NCI-H2171 (cell line): ENCODE data around the gene SCFD2.
A peak's percentile ranks its signal among the peaks of the same experiment; 100 is the strongest.

Experiments
- DNase-seq: peaks from one replicate; lab custom pipeline; 2025; lab: John Stamatoyannopoulos, UW

The SCFD2 gene

DNA sequence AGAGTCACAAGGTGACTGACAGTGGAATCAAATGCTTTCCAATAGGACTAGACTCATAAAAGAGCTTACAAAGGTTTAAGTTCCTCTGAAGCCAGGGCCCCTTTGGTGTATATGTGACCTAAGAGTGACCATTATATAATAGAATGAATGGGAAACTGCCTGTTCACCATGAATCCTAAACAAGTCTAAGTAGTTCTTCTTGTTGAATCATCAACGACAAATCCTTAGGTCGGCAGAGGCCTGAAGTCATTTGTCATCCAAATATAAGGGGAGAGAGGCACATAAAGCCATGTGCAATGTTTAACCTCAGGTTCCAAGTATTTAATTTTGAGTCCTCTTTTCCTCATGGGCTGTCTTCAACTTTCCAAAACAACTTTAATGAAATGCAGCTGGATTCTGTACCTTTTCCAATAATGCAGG is 381.4 kb downstream of the SCFD2 start:
- DNase-seq, result no peak

DNA sequence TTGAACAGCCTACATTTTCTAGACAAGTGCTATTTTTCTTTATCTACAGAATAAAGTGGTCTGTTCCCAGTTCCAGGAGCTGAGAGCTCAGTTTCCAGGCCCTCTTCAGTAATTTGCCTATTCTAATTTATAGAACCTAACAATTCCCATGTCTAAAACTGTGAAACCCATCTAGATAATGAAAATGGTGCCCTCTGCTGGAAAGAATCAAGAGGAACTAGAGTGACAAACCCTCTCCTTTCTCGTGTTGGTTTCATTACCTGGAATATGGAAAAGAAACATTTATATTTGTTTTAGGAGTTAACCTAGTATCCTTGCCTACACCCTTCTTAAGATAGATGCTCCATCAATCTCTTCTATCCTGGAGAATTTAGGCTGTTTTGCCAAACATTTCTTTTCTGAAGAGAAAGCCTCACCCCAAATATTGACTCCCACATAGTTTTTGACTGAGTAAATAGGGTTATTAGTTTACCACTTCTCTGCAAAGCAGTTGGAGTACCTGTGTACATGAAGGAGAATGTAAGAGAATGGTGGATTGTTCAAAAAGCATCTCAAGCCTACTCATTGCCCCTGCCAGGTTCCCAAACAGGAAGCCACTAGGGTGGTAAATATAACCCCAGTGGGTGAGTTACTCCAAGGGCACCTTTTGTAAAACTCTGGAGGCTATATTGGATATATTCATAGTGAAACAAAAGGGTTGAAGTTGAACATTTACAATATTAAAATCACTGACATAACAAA is 382.1 kb downstream of the SCFD2 start:
- DNase-seq, result peak; percentile 50

DNA sequence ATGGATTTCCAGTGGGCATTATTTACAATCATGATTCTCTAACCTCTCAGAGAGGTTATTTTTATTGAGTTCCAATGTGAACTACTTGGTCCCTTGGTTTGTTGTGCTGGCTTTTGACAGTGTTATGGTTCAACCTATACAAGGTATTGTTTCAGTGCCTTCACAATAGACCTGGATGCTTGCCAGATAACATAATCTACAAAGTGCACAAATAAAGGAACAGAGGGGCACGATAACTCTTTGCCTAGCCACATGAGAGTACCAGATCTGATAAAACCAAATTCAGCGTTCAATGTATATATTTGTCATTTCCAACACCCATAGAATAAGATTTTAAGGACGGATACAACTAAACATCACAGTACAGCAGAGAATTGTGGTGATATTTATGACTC is 382.9 kb downstream of the SCFD2 start:
- DNase-seq, result no peak

DNA sequence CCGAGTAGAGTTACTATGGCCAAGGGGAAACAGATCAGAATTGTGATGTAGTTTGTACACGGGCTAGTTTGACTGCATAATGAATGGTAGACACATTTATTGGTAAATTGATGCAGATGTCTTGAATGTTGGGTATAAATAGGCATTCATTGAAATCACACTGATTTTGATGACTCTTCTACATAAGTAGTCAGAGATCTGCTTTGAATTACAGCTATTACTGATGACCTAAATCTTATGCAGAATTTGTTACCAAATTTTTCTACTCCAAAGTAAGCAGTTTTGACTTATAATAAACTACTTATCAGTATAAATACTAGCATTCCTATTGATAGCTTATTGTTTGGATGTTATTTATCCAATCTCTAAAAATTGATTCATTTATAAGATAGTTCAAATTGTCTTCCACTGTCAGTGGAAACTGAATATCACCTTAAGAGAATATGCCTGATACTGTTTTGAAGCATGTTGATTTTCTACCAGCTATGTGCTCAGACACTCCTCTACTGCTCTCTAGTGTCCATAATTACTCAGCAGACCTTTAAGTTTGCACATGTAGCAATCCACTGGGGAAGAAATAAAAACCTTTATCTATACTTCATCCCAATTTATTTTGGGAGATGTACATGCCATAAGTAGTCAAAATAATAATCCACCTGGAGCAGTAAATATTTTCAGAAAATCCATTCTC is 383.5 kb downstream of the SCFD2 start:
- DNase-seq, result no peak

DNA sequence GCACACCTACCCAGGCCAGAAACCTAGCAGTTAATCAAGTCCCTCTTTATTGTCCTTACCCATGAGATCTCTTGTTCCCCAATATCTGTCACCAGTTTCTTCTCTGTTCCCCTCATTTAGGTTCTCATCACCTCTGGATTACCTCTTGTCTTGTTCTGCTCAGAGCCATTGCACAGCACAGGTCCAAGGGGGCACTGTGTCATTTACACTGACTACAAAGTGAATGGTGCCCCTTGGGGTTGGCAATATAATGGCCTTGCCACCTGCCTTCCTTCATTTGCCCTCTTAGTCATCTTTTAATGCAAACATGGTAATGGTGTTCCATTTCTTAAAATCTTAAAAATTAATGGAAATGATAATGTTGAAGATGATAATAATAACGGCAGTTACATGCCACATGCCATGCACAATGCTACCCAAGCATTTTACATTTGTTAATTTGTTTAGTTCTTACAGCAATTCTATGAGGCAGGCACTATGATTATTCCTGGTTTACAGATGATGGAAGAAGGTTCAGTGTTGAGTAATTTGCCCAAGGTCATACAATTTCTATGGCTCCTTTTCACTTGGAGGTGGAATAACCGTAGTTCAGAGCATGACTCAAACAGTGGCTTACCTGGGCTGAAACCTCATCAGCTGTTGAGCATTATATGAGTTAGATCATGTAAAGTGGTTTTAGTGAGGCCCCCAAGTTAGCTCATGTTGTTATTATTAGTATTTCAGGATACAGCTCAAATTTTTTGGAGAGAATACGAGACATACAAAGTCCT is 385.9 kb downstream of the SCFD2 start:
- DNase-seq, result no peak

DNA sequence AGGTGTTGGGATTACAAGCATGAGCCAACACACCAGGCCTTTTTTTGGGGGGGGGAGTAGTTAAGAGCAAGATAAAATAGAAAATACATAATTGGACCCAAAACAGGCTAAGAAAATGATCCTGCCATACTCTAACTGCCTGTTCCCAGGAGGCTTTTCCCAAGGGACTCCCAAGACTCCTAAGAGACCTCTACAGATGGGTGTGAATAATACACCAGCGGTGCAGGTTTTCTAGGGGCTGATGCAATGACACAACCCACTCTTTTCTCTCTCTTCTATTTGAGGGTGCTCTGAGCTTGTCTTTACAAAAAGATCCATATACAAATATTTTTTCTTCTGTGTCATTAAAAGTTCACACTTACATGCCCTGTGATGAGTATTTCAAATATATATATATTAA is 386.8 kb downstream of the SCFD2 start:
- peak; percentile 2 for DNase-seq

DNA sequence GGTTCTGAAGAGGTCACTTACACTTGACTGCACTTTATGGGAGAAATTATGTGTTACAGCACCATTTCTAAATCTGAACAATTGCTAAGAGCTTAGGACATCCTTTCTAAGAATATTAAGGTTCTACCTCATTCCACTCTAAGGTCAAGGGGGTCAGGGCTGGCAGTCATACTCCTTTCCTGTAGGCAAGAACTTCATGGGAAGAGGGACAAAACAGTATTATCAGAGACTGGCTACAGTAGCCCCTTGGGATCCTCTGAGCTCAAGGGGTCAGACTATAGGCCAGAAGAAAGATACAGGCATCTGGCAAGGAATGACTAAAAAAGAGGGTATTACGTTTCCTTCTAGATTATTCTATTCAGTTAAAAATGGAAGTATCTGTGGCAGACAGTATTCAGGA is 388.6 kb downstream of the SCFD2 start:
- no peak for DNase-seq

DNA sequence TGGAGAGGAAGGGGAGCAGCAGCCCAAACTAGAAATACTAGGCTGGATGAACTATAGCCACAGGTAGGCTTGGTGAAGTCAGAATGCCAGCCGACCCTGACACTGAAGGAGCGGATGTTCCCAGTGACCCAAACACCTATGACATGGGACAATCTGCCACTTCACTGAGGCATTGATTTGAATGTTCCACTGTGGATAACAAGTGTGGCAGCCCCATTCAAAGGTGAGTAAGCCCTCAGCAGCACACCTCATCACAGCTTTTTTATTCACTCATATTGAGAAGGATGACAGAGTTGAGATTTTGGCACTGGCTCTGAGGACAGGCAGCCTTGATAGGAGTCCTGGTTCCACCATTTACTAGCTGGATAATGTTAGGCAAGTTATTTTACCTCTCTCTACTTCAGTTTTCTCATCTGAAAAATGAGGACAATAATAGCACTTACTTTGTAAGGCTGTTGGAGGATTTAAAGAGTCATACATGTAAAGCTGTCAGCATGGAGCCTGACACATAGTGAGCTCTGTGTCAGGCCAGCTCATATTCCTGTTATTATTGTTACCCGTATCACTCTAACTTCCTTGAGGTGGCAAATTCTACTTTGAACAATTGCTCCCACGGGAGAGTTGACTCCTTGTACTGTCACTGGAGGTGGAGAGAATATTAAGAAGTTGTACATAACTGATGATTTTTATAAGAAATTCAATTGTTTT is 389.2 kb downstream of the SCFD2 start:
- no peak for DNase-seq

DNA sequence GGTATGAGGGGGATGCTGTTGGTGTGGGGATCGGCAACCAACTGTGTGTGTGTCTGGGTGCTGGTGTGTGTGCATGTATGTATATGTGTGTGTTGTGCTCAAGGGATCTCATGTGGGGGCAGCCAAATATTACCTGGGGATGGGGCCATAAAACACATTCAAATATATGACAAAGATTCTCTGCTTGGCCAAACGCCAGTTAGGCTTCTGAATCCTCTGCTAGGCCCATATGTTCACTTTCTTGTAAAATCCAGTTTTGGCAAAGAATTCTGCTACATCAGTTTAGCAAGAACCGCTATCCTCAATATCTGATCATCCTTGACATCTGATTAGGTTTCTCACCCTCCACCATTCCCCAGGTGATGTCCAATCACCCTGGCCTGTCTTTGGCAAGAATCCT is 397.2 kb downstream of the SCFD2 start:
- DNase-seq, result no peak

DNA sequence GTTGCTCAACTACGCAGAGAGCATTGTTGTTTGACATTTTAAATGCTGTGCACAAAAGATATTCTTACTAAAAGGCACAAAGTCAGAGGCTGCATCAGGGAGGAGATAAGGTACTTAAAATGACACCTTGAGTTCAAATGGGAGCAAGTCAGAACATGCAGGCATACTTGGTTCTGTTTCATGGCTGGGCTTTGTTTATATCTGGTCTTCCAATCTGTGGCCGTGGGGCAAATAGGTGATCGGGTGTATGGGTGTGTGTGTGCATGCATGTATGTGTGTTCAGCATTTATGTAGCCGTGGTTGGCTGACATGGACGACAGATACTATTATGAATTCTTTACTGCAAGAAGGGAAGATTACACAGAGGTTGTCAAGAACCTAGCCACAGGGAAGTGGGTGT is 397.6 kb downstream of the SCFD2 start:
- DNase-seq, result no peak

DNA sequence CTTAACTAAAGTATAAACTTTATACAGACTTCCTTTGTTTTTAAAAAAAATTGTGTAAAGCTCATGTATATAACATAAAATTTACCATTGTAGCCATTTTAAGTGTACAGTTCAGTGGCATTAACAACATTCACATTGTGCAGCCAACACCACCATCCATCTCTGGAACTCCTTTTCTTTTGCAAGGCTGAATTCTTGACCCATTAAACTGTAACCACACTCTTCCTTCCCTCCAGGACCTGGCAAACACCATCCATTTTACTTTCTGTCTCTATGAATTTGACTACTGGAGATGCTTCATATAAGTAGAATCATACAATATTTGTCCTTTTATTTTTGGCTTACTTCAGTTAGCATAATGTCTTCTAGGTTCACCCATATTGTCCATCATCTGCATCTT is 399.1 kb downstream of the SCFD2 start:
- DNase-seq, result no peak

DNA sequence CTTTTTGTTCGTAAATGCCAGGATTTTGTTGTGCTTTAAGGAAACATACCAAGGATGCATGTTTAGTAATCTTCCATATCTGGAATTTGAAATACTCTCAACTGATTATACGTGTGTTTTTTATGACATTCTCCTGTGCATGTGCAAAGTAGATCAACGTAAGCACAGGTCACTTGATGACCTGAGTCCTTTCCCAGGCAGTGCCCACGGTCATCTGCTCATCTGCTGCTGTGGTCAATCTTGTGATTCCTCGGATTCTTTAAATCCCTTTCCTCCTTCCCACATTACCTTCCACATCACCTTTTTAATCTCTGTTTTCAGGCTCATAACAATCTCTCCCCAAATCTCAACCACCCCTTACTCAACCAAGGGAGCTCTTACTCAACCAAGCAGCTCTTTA is 399.7 kb downstream of the SCFD2 start:
- no peak for DNase-seq

DNA sequence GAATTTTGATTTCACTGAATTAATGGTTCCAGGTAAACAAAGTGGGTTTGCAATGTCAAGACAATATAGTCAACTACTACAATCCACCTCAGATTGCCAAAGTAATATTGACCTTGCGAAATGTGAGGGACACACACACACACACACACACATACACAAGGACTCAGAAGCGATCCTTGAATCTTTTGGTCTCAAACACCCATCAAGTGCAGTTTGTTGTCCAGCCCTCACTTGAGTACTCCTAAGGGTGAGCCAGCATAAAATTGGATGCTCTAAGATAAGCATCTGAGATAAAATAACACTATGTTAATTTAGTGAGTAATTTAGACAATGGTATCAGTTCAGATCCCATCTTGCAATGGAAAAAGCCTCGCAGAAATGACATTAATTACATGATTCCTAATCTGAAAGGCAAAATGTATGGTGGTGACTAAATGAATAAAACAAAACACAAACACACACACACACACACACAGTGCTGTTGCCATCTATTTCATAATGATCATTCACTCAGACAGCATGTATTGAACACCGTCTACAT is 401.2 kb downstream of the SCFD2 start:
- DNase-seq, result no peak

DNA sequence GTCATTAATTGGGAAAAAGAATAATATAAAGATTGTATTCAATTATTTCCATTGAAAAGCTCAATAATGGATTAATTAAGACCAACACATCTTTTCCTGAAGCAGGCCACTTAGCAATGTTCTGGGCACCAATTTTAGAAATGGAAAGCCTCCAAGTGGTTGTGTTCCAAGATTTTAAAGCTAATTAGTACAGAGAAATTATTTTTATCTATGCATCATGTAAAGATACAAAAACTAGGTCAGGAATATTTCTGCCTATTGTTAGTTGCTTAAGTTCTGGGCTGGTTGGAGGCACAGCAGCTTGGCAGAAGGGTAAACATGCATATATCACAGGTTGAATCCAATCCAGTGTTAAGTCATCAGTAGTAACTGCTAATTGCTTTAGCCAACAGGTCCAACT is 401.9 kb downstream of the SCFD2 start:
- no peak for DNase-seq

DNA sequence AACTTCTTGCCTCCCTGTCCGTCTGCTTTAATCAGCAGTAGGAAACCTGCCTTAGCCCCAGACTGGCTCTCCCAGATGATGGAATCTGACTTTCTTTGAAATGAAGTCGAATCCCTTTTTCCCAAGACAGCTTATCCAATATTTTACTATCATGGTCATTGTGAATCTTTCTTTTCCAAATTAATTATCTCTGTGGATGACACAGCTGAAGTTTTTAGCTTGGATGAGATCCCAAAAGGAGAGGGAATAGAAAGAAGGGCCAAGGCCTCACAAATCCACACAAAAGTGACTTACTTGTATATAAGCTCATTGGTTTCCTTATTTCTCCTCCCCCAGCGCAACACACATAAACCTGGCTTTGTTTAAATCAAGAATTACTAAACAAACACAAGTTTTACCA is 403.1 kb downstream of the SCFD2 start:
- DNase-seq, result no peak

DNA sequence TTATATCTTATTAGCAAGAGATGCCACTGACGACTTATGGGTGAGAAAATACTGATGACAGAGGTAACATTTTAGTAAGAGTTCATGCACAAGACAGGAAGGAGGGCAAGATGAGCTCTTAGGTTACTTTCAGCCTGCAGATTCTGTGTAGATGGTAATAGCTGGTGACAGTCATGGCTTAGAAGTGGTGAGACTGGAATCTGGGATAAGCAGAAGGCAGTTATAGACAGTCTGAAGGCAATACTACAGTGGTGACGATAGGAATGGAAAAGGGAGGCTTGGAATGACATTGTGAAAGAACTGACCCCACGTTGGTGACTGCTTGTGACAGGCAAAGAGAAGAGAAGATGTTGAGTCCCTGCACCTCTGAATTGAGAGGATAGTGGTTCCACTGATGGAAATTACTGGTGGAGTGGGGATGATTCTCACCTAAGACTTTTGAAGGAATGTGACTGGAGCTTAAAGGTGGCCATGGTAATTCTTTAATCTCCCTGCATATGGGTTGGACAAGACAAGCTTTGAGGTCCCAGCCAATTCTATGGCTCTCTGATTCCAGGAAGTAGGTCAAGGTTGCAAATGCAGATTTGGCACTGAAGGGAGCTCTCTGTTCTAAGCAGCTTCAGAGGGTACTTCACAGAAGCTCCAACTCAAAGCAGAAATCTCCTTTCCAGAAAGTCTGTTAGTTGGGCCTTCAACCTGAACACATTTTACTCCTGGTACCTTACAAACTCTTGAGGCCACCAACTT is 404.0 kb downstream of the SCFD2 start:
- DNase-seq, result no peak

DNA sequence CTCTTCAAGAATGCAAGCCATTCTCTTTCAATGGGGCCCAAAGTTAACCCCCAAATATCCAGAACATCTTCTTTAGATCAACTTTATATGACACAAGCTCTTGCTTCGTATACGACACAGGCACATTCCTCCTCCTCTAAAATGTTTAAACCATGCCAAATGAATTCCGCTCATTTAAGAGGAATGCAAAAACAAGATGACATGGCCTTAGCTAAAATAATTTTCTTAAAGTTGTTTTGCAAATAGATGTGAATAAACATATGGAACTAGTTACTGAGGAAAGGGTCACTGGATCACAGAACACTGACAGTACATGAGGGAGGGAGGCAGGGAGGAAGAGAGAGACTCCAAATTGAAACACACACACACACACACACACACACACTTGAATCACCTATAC is 406.3 kb downstream of the SCFD2 start:
- DNase-seq, result no peak

DNA sequence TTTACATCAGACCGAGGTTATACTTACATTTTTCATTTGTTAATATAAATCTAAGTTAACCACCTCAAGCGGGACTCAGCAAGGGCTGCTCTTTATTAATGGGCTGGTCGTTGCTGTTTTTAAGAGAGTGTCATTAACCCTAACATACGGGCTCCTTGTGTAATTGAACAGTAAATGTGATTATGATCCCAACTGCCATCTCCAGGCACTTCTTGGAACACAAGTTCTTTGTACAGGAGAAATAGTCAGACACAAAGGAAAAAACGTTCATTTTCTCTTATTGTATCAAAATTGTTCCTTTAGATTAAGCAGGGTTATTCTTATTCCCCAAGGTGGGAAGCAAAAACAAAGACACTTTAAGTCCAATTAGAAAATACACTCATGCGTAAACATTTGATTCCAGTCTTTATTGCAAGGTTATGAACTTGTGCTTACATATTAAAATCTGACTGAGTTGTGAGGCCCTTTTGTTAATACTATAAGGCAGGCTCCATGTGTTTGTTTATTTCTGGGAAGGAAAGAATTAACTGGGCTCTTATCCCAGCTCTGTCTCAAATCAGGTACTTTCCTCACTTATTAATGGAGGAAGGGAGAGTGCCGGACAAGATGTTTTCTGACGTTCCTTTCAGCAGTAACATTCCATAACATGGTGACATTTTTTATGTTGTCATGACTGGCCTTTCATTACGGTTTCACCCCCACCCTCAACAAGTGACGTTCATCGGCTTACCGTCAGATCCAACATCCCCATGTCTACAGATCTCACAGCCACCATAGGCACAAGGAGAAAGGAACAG is 407.8 kb downstream of the SCFD2 start:
- peak; percentile 4 for DNase-seq

DNA sequence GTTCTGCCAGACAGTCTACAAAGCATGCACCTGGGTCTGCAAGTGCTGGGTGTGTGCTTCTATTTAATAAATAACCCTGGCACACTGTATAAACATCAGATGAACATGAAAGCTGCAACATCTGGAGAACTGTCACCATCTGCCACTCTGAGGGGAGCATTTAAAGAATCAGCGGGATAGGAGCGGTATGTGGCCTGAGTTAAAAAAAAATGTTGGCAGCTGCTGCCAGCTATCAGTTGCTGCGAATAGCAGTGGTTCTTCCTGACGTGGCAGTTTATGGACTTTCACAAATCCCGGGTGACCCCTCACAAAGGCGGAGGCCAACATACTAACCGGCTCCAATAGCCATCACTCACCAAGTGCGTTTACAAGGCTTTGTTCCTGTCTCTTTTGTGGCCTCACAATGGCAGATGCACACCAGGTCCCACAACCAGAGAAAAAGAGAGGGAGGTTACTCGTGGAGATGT is 408.6 kb downstream of the SCFD2 start:
- DNase-seq, result peak; percentile 78

DNA sequence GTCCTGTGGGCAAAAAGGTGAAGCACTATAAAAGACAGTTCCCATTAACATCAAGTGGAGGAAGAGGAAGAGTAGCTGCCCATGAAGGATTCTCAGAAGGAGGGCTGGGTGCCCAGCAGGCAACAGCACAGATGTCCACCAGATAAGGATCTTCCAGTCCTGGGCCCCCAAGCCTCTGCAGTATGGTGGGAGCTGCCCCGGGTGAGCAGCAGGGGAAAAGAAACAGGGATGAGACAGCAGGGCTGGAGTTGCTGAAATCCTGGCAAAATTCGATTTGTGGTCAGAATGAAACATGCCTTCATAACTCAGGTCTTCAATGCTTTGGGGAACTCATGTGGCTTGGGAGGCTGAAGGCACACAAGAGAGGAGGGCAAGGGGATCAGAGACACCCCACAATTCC is 409.2 kb downstream of the SCFD2 start:
- DNase-seq, result no peak
